Omental fat pad (tissue), 4 donors: ENCODE data around the gene BATF3. TPM values are rescaled to one million over a fixed set of nuclear protein-coding genes. Genes with fewer than 3 reads are reported as not detected.

ENCODE experiments used
- ATAC-seq: fragments of 150-250 bp; one replicate; pipeline ENCODE4 v1.9.1; 2016; ENCODE audit warnings: mild to moderate bottlenecking, moderate library complexity; ENCODE audit not compliant: low FRiP score
- DNase-seq: peaks from one replicate; pipeline ENCODE4 v3.0.0-alpha.2; 2019; ENCODE audit warnings: low spot score
- total RNA-seq, 4 donors: library from RNA; depleted of rRNA; stranded (reverse); fragments of >200 nt; gene quantifications; one replicate each; pipeline ENCODE4 v1.1.0, GENCODE V29; 2016
- TF ChIP-seq, protein P1 (sequence below), 3 donors: fragments of 450-650 bp; IDR thresholded peaks; one replicate each; pipeline ENCODE4 v1.5.1; 2016 to 2017; ENCODE audit warnings: antibody characterized with exemption in 3 of 3, mild to moderate bottlenecking in 3 of 3, moderate library complexity in 2 of 3

Gene BATF3
- total RNA-seq, 4 donors from 2014 or later, result 4.1 to 48.9 (median 4.8) TPM

DNA sequence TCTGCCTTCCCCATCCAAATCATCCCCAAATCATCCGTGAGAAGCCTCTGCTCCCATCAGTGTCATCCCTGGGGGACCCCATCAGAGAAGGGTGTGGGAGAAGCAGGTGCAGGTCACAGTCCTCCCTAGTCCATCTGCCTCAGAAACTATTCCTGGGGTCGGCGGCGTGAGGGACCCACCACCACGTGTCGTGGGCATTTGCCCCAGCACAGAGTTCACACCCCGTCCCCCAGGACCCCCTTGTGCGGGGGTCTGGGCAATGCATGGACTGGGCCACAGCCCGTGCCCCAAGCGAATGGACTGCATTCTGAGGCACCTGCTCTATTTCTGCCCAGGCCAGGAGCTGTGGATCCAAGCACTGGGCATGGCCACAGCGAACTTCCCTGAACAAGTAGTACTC, 52.6 kb downstream of the BATF3 start:
- no peak for ATAC-seq
- no peak for DNase-seq
- TF ChIP-seq, protein P1, sequence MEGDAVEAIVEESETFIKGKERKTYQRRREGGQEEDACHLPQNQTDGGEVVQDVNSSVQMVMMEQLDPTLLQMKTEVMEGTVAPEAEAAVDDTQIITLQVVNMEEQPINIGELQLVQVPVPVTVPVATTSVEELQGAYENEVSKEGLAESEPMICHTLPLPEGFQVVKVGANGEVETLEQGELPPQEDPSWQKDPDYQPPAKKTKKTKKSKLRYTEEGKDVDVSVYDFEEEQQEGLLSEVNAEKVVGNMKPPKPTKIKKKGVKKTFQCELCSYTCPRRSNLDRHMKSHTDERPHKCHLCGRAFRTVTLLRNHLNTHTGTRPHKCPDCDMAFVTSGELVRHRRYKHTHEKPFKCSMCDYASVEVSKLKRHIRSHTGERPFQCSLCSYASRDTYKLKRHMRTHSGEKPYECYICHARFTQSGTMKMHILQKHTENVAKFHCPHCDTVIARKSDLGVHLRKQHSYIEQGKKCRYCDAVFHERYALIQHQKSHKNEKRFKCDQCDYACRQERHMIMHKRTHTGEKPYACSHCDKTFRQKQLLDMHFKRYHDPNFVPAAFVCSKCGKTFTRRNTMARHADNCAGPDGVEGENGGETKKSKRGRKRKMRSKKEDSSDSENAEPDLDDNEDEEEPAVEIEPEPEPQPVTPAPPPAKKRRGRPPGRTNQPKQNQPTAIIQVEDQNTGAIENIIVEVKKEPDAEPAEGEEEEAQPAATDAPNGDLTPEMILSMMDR (IDR thresholded peaks at IDR 0.05), result no peak

DNA sequence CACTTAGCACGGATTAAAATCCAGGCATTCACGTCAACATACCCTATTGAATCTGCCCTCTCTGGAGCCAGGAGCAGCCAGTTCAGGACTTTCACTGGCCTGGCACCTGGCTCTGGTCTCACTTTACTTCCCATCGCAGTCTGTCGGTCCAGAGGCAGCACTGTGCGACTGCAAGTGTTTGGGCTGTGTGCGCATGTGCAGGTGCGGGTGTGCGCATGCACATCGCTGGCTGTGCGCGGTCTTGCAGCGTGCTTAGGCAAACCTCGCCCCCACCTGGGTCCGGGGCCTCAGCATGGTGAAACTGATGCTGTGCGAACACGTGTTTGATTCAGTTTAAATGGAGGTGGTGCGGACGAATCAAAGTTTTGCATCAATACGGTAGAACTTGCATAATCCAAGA, 53.1 kb downstream of the BATF3 start:
- ATAC-seq, result no peak
- TF ChIP-seq, protein P1 (IDR thresholded peaks at IDR 0.05), result no peak
- no peak for DNase-seq

DNA sequence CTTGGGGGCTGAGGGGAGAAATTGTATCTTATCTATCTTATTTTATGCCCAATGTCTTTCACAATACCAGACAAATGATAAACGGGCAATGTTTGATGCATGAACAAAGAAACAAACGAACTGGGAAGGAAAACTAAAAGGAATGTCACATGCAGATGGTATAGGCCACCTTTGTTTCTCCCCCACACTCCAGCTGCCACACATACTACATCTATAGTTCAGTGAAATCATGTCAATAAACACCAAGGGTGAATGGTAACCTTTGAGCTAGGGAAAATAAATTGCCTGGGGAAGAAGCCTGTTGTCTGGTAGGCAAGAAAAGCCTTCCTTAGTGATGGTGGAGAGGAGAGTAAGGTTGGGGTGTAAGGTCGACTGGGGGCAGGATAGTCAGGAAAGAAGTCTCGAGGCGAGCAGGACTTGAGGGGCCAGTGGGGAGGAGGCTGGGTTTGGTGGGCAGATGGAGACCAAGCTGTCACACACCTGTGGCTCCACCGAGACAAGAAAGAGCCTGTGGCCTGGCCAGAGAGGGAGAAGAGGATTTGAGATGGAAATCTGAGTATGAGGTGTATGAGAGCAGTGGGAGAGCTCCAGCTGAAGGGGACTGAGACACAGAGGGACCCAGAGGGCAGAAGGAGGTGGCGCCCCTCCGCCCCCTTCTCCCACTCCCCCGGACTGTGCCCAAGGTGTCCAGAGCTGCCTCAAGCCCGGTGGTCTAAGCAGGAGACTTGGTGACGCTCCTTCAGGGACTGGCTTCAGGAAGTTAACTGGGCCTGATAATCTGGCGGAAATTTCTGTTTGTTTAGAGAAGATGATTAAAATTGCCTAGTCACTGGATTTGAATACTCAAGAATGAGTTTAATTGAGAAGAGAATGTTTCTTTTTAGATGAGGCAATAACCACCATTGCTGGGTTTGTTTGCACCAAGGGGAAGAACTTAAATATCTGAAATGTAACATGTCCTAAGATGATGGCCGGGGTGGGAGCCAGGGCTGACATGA, 53.8 kb downstream of the BATF3 start:
- DNase-seq (no peak), ATAC-seq (no peak)
- TF ChIP-seq, protein P1 (IDR thresholded peaks at IDR 0.05), result no peak

DNA sequence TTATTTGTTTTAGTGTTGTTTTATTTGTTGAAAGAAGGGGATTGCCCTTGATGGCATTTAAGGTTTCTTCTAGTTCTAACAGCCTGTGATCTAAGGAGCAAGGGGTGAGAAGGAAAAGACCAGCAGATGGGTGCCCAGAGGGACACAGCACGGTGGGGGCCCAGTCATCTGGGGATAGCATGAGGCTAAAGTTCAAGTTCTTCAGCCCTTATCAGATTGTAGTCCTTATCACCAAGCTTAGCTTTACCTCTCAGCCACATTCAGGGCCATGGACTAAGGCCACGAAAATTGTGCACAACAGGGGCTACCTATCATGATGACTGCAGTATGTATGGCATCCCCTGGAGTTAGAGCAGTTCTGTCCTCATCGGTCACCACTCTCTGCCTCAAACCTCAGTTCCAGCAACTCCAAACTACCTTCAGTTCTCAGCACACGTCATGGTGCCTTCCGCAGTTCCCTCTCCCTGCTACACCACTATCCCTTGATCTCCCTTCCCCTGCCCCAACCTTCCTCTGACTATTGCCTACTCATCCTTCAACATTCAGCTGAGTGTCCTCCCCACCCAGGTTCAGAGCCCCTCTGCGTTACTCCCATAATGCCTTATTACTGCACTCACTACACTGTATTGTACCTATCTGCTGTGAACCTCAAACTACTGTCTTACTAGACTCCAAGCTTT, 54.6 kb downstream of the BATF3 start:
- no peak for ATAC-seq

DNA sequence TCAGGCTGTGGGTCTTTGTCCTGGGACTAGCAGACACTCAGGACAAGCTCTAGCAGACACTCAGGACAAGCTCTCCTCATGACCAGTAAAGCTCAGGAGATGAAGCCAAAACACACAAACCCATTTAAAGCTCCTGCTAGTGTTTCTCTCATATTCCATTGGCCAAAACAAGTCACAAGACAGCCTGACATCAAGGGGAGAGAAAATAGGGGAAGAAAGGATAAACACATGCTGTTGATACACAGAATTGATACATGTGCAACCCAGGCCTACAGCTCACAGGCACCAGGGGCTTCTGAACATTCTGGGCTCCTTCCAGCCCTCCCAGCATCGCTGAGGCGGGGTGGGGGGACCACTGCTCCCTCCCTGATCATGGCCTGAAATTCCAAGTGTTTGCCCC, 55.8 kb downstream of the BATF3 start:
- TF ChIP-seq, protein P1 (IDR thresholded peaks at IDR 0.05), result no peak
- no peak for ATAC-seq
- no peak for DNase-seq

More for the DNA sequence above, 54.6 kb downstream of the BATF3 start:
- TF ChIP-seq, protein P1 (IDR thresholded peaks at IDR 0.05), result no peak
- DNase-seq, result no peak

DNA sequence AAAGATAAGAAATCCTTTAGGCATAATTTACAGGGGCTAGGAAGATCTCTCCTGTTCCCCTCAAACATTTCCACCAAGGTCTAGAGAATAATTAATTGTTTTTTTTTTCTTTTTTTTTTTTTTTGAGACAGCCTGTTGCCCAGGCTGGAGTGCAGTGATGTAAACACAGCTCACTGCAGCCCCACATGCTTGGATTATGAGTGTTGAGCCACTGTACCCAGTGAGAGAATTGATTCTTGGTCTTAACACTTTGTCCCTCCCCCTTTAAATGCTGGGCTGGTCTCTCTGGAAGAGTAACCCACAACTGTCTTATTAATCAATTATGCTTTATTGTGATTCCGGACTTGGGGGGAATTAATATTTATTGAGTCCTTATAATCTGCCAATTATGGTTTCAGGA, 57.7 kb downstream of the BATF3 start:
- no peak for ATAC-seq
- TF ChIP-seq, protein P1 (IDR thresholded peaks at IDR 0.05), result no peak
- DNase-seq, result no peak
